Colonic mucosa (tissue), 4 donors: Measurements from ENCODE around the gene TALDO1. TPM values are rescaled to one million over a fixed set of nuclear protein-coding genes. Genes with fewer than 3 reads are reported as not detected.

Experiments used
- DNase-seq: peaks from one replicate; pipeline ENCODE4 v3.0.0-alpha.2; 2020
- H3K27ac ChIP-seq: fragments of 200-600 bp; one replicate; pipeline ENCODE4 v1.8.0; 2021
- H3K27me3 ChIP-seq: fragments of 200-600 bp; one replicate; pipeline ENCODE4 v1.8.0; 2021
- H3K36me3 ChIP-seq: fragments of 200-600 bp; one replicate; pipeline ENCODE4 v1.8.0; 2021
- H3K4me1 ChIP-seq: fragments of 200-600 bp; one replicate; pipeline ENCODE4 v1.8.0; 2021; ENCODE audit warnings: mild to moderate bottlenecking
- H3K4me3 ChIP-seq: fragments of 200-600 bp; one replicate; pipeline ENCODE4 v1.8.0; 2021
- H3K9ac ChIP-seq, 2 donors: one replicate each; pipeline ENCODE4 v1.7.0; 2013; ENCODE audit warnings: control low read depth in 2 of 2, low read depth in 2 of 2, low read length in 2 of 2
- H3K9me3 ChIP-seq: fragments of 200-600 bp; one replicate; pipeline ENCODE4 v1.8.0; 2021
- intact Hi-C: fragments of 100-400 bp; cut with DNase I; formaldehyde crosslinking; loops from one replicate; pipeline ENCODE4 v1.14.1; 2022
- total RNA-seq, 2 donors: library from RNA; stranded (reverse); fragmentation: NEBNext Ultra II Directional in 1 of 2; extraction: Animal tissue kit (Norgen Biotek cat#: 25700) in 1 of 2; gene quantifications; one replicate each; pipeline ENCODE4 v1.2.1, GENCODE V29; 2021
- TF ChIP-seq, protein P1 (sequence below): fragments of 200-600 bp; IDR thresholded peaks from one replicate; pipeline ENCODE4 v1.8.0; 2022; ENCODE audit warnings: antibody characterized with exemption, mild to moderate bottlenecking
- donor health status: healthy.
- donor health status: DM: no; HTN: no; CAD: no.
- donor health status: DM: no; HTN: no; CAD: no.

TALDO1 gene
- total RNA-seq, 2 donors from 2014 or later = 195 to 274 TPM

GRCh38 chr11:788953-789940 lies 42.0 kb downstream of the TALDO1 start:
- H3K9me3 ChIP-seq = no peaks in the 10 kb centered on the region
- no peak overlapping the region for H3K27ac ChIP-seq
- H3K36me3 ChIP-seq = no peaks in the 10 kb centered on the region
- H3K27me3 ChIP-seq = peaks cover 14% of the 10 kb centered on the region
- H3K4me3 ChIP-seq = no peak overlapping the region
- TF ChIP-seq, protein P1, sequence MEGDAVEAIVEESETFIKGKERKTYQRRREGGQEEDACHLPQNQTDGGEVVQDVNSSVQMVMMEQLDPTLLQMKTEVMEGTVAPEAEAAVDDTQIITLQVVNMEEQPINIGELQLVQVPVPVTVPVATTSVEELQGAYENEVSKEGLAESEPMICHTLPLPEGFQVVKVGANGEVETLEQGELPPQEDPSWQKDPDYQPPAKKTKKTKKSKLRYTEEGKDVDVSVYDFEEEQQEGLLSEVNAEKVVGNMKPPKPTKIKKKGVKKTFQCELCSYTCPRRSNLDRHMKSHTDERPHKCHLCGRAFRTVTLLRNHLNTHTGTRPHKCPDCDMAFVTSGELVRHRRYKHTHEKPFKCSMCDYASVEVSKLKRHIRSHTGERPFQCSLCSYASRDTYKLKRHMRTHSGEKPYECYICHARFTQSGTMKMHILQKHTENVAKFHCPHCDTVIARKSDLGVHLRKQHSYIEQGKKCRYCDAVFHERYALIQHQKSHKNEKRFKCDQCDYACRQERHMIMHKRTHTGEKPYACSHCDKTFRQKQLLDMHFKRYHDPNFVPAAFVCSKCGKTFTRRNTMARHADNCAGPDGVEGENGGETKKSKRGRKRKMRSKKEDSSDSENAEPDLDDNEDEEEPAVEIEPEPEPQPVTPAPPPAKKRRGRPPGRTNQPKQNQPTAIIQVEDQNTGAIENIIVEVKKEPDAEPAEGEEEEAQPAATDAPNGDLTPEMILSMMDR = no peak
- intact Hi-C loops = no loop called here
- H3K4me1 ChIP-seq = no peaks in the 10 kb centered on the region
- no peak for DNase-seq
- H3K9ac ChIP-seq = no peak overlapping the region

- H3K9me3 ChIP-seq = no peaks in the 10 kb centered on the region
- intact Hi-C loops = no loop called here
- TF ChIP-seq, protein P1 = no peak
- H3K4me3 ChIP-seq = no peak within 1 kb of the TSS
- H3K27me3 ChIP-seq = peaks cover 14% of the 10 kb centered on the region
- no peaks in the 10 kb centered on the region for H3K36me3 ChIP-seq
- DNase-seq = no peak
- no peak within 1 kb of the TSS for H3K9ac ChIP-seq
- no peak within 1 kb of the TSS for H3K27ac ChIP-seq
- peaks cover 4% of the 10 kb centered on the region for H3K4me1 ChIP-seq
These were observed 42.7 kb downstream of the TALDO1 start, which contains the start of gene CEND1 for GRCh38 chr11:789943-790342. TSS of gene CEND1 (minus strand) at chr11:790090. CDS start at chr11:788576, 1,514 bp downstream.

GRCh38 chr11:790721-791564 lies 43.7 kb downstream of the TALDO1 start:
- Histone ChIP-seq H3K4me1 (peaks cover 4% of the 10 kb centered on the region), H3K36me3 (no peaks in the 10 kb centered on the region), H3K9ac (no peak overlapping the region), H3K4me3 (no peak overlapping the region), H3K27me3 (peaks cover 14% of the 10 kb centered on the region), H3K9me3 (no peaks in the 10 kb centered on the region), H3K27ac (no peak overlapping the region)
- DNase-seq = no peak
- TF ChIP-seq, protein P1 = no peak
- intact Hi-C loops = no loop called here

- Histone ChIP-seq H3K27me3 (peaks cover 14% of the 10 kb centered on the region), H3K9me3 (no peaks in the 10 kb centered on the region), H3K4me3 (no peak overlapping the region), H3K4me1 (peaks cover 7% of the 10 kb centered on the region), H3K9ac (no peak overlapping the region), H3K27ac (no peak overlapping the region), H3K36me3 (no peaks in the 10 kb centered on the region)
- DNase-seq = no peak
- intact Hi-C loops = no loop called here
- TF ChIP-seq, protein P1 = no peak
These were observed 44.6 kb downstream of the TALDO1 start for GRCh38 chr11:791658-792534.

GRCh38 chr11:792535-792821 lies 45.2 kb downstream of the TALDO1 start:
- Histone ChIP-seq H3K9ac (no peak overlapping the region), H3K27me3 (peaks cover 14% of the 10 kb centered on the region), H3K27ac (no peak overlapping the region), H3K4me1 (peaks cover 7% of the 10 kb centered on the region), H3K9me3 (no peaks in the 10 kb centered on the region), H3K4me3 (no peak overlapping the region), H3K36me3 (no peaks in the 10 kb centered on the region)
- intact Hi-C loops = no loop called here
- no peak for DNase-seq
- TF ChIP-seq, protein P1 = no peak
